SK-N-DZ (cell line): ENCODE measurements around the gene NOX5. TPM values are rescaled to one million over a fixed set of nuclear protein-coding genes. Genes with fewer than 3 reads are reported as not detected.
"Not testable (repeated sequence)": the region's sequence is repeated elsewhere in the genome, so short reads cannot be mapped to it uniquely, and the experiment has no call there.

Experiments
- DNase-seq: peaks from one replicate; pipeline ENCODE4 v3.0.0-alpha.2; 2015; ENCODE audit warnings: low spot score
- polyA plus RNA-seq, 2 experiments: library from polyadenylated mRNA; depleted of rRNA; stranded (reverse); fragments of >200 nt; gene quantifications; 2 replicates each; pipeline ENCODE4 v1.2.3, GENCODE V29; 2014

NOX5 gene
- 0.06 TPM in 1 of 2 replicates, not detected in the other for polyA plus RNA-seq (2014; cell fraction: cytosol; rRNA removed)
- polyA plus RNA-seq (2014; cell fraction: nucleus; rRNA removed), result not detected in 2 replicates

DNA sequence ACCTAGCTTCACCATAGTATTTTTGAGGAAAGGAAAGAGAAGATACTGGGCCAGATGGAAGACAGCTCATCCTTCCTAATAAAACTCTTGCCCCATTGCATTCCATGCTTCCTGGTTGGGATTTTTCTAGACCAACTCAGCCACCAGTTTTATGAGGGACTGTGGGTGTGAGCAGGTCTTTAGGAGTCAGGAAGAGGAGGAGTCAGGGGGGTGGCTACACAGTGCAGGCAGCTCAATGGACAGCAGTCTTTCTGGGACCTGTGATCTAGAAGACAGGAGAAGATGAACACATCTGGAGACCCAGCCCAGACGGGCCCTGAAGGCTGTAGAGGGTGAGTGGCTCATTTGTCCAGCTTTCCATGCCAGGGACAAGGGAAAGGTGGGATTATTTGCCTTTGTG is at the start of gene NOX5:
TSS of gene NOX5 (plus strand) at position 242 of the 400 bp plus-strand sequence. CDS start at position 283, 41 bp downstream.
- DNase-seq, result no peak

- DNase-seq, result no peak
Measured at GRCh38 chr15:68966996-68967395, 47.5 kb upstream of the NOX5 start.

DNA sequence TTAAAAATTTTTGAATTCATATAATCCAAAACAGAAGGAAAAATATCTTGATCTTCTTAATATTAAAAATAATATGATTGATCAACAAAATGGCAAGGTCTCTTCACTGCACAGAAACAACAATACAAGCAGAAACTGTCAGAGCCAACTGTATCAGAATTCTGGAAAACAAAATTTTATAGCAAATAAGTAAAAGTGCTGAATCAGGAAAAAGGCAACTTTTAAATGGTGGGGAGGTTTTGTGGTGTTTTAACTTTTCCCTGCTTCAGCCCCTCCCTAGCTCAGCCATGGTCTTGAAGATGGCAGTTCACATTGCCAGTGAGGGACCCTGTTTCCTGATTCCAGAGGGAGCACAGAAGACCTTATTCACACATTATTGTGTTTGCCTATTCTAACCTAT is 46.5 kb upstream of the NOX5 start:
- no peak for DNase-seq

- no peak for DNase-seq
Measured at GRCh38 chr15:68969298-68969697, 45.2 kb upstream of the NOX5 start.

DNA sequence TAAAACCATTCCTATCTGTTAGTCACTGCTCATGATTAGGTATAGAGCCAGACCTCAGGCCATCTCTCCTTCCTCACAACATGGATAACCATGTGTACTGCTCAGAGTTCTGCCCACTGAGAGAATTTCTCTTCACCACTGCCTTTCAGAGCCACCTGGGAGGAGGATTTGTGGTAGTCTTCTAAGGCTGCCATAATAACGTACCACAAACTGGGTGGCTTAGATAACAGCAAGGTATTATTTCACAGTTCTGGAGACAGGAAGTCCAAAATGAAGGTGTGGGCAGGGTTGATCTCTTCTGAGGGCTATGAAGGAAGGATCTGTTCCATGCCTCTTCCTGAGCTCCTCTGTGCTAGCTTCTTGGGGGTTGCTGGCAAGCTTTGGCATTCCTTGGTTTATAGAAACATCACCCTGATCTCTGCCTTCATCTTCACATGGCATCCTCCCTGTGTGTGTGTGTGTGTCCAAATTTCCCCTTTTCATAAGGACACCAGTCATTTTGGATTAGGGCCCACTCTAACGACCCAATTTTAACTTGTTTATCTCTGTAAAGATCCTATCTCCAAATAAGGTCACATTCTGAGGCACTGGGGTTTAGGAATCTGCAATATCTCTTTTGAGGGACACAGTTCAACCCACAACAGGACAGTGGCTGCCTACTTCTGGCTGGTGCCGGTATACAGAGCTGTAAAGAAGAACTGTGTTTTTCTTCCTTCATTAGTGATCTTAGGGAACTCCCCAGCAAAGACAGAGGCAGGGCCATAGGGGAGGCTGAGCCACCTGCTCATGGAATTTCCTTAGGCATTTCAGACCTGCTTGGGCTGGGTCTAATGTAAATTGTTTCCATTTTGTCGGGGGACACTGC is 42.1 kb upstream of the NOX5 start:
- no peak for DNase-seq

GRCh38 chr15:68975651-68976160 is 38.8 kb upstream of the NOX5 start:
- not testable (repeated sequence) for DNase-seq

- not testable (repeated sequence) for DNase-seq
Measured at GRCh38 chr15:68977426-68977825, 37.1 kb upstream of the NOX5 start.

DNA sequence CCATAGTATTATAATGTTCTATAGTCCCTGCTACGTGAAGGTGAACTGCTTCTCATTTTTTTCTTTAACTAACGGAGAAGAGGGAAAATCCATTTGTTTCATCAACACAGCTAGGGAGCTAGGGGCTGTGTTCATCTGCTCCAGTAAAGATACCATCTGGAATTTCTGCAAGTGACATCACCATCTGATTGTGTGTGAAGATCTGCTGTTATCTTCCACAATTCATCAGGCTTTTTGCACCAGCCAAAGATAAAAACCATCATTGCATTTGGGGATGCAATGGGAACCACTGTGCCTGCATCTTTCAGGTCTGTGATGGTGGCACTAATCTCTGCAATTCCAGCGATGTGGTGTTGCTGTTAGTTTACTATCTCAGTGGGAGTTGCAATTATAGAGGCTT is 35.5 kb upstream of the NOX5 start:
- no peak for DNase-seq

DNA sequence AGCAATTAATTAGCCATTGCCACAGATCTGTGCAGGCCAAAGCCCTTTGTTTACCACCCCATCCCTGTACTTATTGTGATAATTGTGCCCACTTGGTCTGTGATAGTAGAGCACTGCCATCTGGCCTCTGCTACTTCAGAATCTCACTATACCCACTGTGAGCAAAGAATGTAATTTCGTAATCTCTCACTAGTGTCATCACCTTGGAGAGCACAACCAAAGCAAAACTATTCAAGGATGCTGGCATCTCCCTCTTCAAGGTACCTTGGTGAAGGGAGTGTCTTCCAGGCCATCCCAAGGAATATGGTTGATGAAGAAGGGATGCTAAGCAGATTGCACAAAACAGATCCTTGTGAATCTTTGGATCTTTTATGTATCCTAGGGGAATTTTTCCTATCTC is 34.7 kb upstream of the NOX5 start:
- no peak for DNase-seq

GRCh38 chr15:68980786-68981185 is 33.7 kb upstream of the NOX5 start:
- no peak for DNase-seq

GRCh38 chr15:68981941-68982340 is 32.6 kb upstream of the NOX5 start:
- DNase-seq, result no peak

- DNase-seq, result no peak
Measured at GRCh38 chr15:68982976-68983563, 31.4 kb upstream of the NOX5 start.

DNA sequence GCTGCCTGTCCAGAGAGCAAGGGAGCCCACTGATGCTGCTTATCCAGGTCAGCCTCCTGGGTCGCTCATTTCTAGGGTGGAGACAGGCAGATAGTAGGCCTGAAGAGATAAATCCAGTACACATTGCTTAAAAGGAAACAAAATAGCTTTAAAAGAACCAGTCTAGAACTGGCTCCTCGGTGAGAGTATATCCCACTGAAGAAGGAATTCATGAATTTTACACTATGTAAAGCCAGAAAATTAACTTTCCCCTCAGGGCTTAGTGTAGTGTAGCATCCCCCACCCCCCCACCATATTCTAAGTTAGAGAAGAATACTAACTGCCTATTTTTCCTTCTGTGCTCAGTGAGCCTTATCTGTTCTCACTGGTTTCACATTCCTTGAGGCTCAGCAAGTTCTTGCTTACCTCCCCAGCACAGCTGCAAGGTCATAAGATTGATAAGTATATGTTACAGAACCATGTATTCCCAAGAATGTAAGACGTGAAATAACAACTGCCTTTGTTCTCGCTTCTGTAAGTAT is 30.5 kb upstream of the NOX5 start:
- no peak for DNase-seq

GRCh38 chr15:68984586-68984985 is 29.9 kb upstream of the NOX5 start:
- DNase-seq, result no peak

DNA sequence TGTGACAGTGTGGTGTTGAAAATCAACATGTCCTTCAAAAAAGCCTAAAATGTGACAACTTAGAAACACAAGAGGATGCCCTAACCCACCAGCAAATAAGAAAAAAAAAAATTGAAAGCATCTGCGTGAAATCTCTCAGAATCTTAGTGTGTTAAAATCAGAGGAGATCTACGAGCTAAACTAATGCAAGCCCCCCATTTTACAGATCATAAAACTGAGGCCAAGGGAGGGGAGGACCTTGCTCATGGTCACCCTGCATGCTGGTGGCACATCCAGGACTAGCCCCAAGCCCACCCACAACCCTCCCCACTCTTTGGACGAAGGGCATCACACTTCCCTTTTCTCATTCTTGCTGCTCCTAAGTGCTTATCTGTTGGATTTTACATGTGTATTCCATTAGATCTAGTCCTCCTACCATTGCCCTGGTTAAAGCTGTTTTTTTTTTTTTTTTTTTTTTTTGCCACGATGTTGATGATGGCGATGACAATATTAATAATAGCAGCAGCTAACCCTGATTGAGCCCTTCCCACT is 29.1 kb upstream of the NOX5 start:
- DNase-seq, result no peak

GRCh38 chr15:68986322-68986721 is 28.2 kb upstream of the NOX5 start:
- no peak for DNase-seq

- DNase-seq, result no peak
Measured at GRCh38 chr15:68987120-68987519, 27.4 kb upstream of the NOX5 start.

DNA sequence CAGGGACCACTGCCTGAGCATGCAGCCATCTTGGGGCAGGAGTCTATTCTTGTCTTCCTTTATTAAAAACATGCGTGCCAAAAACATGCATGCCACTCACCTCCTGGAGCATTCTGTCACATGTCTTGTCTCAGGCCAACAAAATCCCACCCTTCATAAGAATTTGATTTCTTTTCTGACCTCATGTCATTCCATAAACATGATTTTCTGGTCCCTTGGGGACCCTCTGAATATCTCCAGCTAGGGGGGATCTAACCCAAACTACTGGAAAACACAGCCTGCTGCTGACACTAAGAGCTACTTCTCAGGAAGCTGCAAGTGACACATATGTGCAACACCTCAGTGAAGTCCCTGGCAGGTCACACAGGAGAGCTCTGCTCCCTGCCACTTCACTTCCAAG is 26.8 kb upstream of the NOX5 start:
- no peak for DNase-seq

- DNase-seq, result no peak
Measured at GRCh38 chr15:68989541-68990230, 24.8 kb upstream of the NOX5 start.

- DNase-seq, result no peak
Measured at GRCh38 chr15:68990231-68990991, 24.1 kb upstream of the NOX5 start.

- no peak for DNase-seq
Measured at GRCh38 chr15:68990992-68991500, 23.4 kb upstream of the NOX5 start.
